ENCODE measurements around the gene RIOK3. TPM values are rescaled to one million over a fixed set of nuclear protein-coding genes. Genes with fewer than 3 reads are reported as not detected.

RIOK3 gene
- total and polyA plus RNA-seq, 7 donors, result 38.2 to 206 (median 54.6) TPM

GRCh38 chr18:23470620-23471387, 17.7 kb downstream of the RIOK3 start:
- peaks cover 39 to 97% (median 68%) of the 10 kb centered on the region in 4 donors for H3K36me3 ChIP-seq
- WGBS, 2 donors, result 95 to 98% methylated on average over 2 of the region's 2 CpGs
- H3K27me3 ChIP-seq, result no peaks in the 10 kb centered on the region
- no peak overlapping the region for H3K27ac ChIP-seq
- TF ChIP-seq POLR2AphosphoS5 (IDR thresholded peaks at IDR 0.05) (no peak), CTCF (IDR thresholded peaks at IDR 0.05) (no peak), POLR2A (IDR thresholded peaks at IDR 0.05) (no peak), EP300 (IDR thresholded peaks at IDR 0.05) (no peak)
- H3K9me3 ChIP-seq, result no peaks in the 10 kb centered on the region
- intact Hi-C loops (cut with DNase I), result no loop called here
- DNase-seq, result no peak
- no peak overlapping the region for H3K4me3 ChIP-seq
- no peaks in the 10 kb centered on the region for H3K4me1 ChIP-seq

- H3K27me3 ChIP-seq, result no peaks in the 10 kb centered on the region
- H3K27ac ChIP-seq, result no peak overlapping the region
- WGBS, 2 donors, result 94 to 96% methylated on average over 6 of the region's 6 CpGs
- H3K36me3 ChIP-seq, result peaks cover 41 to 97% (median 70%) of the 10 kb centered on the region in 4 donors
- DNase-seq, result no peak
- H3K9me3 ChIP-seq, result no peaks in the 10 kb centered on the region
- intact Hi-C loops (cut with DNase I), result no loop called here
- H3K4me1 ChIP-seq, result no peaks in the 10 kb centered on the region
- TF ChIP-seq CTCF (IDR thresholded peaks at IDR 0.05) (no peak), EP300 (IDR thresholded peaks at IDR 0.05) (no peak), POLR2AphosphoS5 (IDR thresholded peaks at IDR 0.05) (no peak), POLR2A (IDR thresholded peaks at IDR 0.05) (no peak)
- no peak overlapping the region for H3K4me3 ChIP-seq
Measured at GRCh38 chr18:23471486-23471885, 18.4 kb downstream of the RIOK3 start.

GRCh38 chr18:23479829-23480505, 26.9 kb downstream of the RIOK3 start:
- TF ChIP-seq POLR2A (IDR thresholded peaks at IDR 0.05) (no peak), EP300 (IDR thresholded peaks at IDR 0.05) (no peak), CTCF (IDR thresholded peaks at IDR 0.05) (no peak), POLR2AphosphoS5 (IDR thresholded peaks at IDR 0.05) (no peak)
- peaks cover 44 to 85% (median 57%) of the 10 kb centered on the region in 4 donors for H3K36me3 ChIP-seq
- no peak overlapping the region for H3K4me3 ChIP-seq
- intact Hi-C loops (cut with DNase I), result no loop called here
- H3K9me3 ChIP-seq, result no peaks in the 10 kb centered on the region
- H3K27me3 ChIP-seq, result no peaks in the 10 kb centered on the region
- no peak overlapping the region for H3K27ac ChIP-seq
- H3K4me1 ChIP-seq, result no peaks in the 10 kb centered on the region
- 60 to 88% methylated on average over 3 of the region's 3 CpGs for WGBS, 2 donors
- DNase-seq, result no peak

GRCh38 chr18:23484561-23485182, 31.6 kb downstream of the RIOK3 start:
- intact Hi-C loops (cut with DNase I), result no loop called here
- TF ChIP-seq POLR2AphosphoS5 (IDR thresholded peaks at IDR 0.05), result peak in 1 of 4 donors; percentile 29
- TF ChIP-seq CTCF (IDR thresholded peaks at IDR 0.05), result no peak
- Histone ChIP-seq H3K36me3 (peaks cover 8 to 38% (median 16%) of the 10 kb centered on the region in 4 donors), H3K9me3 (no peaks in the 10 kb centered on the region), H3K4me3 (no peak overlapping the region), H3K4me1 (peaks cover 0 to 3% (median 0%) of the 10 kb centered on the region in 4 donors), H3K27ac (peak overlapping the region in 1 of 4 donors; percentile 3), H3K27me3 (no peaks in the 10 kb centered on the region)
- DNase-seq, result no peak
- 88 to 90% methylated on average over 8 of the region's 8 CpGs for WGBS, 2 donors
